Transverse colon (tissue), 4 donors: ENCODE results near the gene BPIFB2. TPM values are rescaled to one million over a fixed set of nuclear protein-coding genes. Genes with fewer than 3 reads are reported as not detected.

Experiments
- DNase-seq: peaks from one replicate; pipeline ENCODE4 v3.0.0-alpha.2; 2019
- H3K27ac ChIP-seq, 4 donors: fragments of 200-600 bp; sonication (generic); 2 replicates each; pipeline ENCODE4 v1.5.1; 2016 to 2018; ENCODE audit warnings: inconsistent platforms in 4 of 4
- H3K27me3 ChIP-seq: fragments of 200-600 bp; sonication (generic); 2 replicates; pipeline ENCODE4 v1.5.1; 2017; ENCODE audit warnings: inconsistent platforms
- H3K36me3 ChIP-seq, 4 donors: fragments of 200-600 bp; sonication (generic); 2 replicates each; pipeline ENCODE4 v1.5.1; 2017 to 2019; ENCODE audit warnings: inconsistent platforms in 4 of 4
- H3K4me1 ChIP-seq, 4 donors: fragments of 200-600 bp; sonication (generic); 2 replicates each; pipeline ENCODE4 v1.5.1; 2017 to 2020; ENCODE audit warnings: inconsistent platforms in 4 of 4
- H3K4me3 ChIP-seq, 4 donors: fragments of 200-600 bp; sonication (generic); 1 replicate in 1 of 4; 2 replicates in 3 of 4; pipeline versions ENCODE4 v1.5.1 to v1.6.1; 2017 to 2019; ENCODE audit warnings: inconsistent platforms in 4 of 4
- H3K9me3 ChIP-seq, 2 donors: fragments of 200-600 bp; sonication (generic); 2 replicates each; pipeline ENCODE4 v1.5.1; 2017 to 2019; ENCODE audit warnings: inconsistent platforms in 2 of 2
- CTCF ChIP-seq, 5 experiments: fragments of 200-600 bp in 3 of 5; fragments of 450-650 bp in 2 of 5; sonication (generic) in 3 of 5; IDR thresholded peaks; 1 replicate in 2 of 5; 2 replicates in 3 of 5; pipeline ENCODE4 v1.5.1; 2016 to 2017; ENCODE audit warnings: antibody characterized with exemption in 5 of 5, inconsistent platforms in 3 of 5, mild to moderate bottlenecking in 2 of 5, moderate library complexity in 1 of 5
- EP300 ChIP-seq: sonication (generic); formaldehyde crosslinking; IDR thresholded peaks from one replicate; pipeline ENCODE4 v1.6.1; 2017; ENCODE audit warnings: antibody characterized with exemption, low read depth
- POLR2A ChIP-seq: fragments of 450-650 bp; IDR thresholded peaks from one replicate; pipeline ENCODE4 v1.6.1; 2016; ENCODE audit warnings: antibody characterized with exemption, mild to moderate bottlenecking, moderate library complexity
- POLR2AphosphoS5 ChIP-seq, 3 donors: sonication (generic); formaldehyde crosslinking; IDR thresholded peaks; one replicate each; pipeline ENCODE4 v1.6.1; 2016; ENCODE audit warnings: antibody characterized with exemption in 3 of 3
- WGBS, 2 donors: methylation state at CpG; one replicate each; pipeline ENCODE4 v1.1.5; 2018; ENCODE audit warnings: low coverage in 1 of 2; 5-methylcytosine and 5-hydroxymethylcytosine counted together
- in situ Hi-C, 4 donors: fragments of 200-750 bp; cut with MboI; loops; one replicate each; pipeline versions ENCODE4 v1.15.0 to v1.15.1; 2017; ENCODE audit warnings: low sequenced_read_pairs in 3 of 4, low pct_ligation_motif_present in 1 of 4, low pct_unique_long_range_greater_than_20kb in 1 of 4
- intact Hi-C: fragments of 100-400 bp; cut with DNase I; formaldehyde crosslinking; loops from one replicate; pipeline ENCODE4 v1.15.1; 2023; ENCODE audit warnings: low total_unique reads
- total RNA-seq, 4 donors: library from RNA; depleted of rRNA; stranded (reverse); fragments of >200 nt; gene quantifications; one replicate each; pipeline ENCODE4 v1.1.0, GENCODE V29; 2016

Gene BPIFB2
- total RNA-seq, 4 donors from 2014 or later = not detected

GRCh38 chr20:33059136-33059535 is 51.6 kb downstream of the BPIFB2 start:
- Histone ChIP-seq H3K4me1 (no peaks in the 10 kb centered on the region), H3K27me3 (no peaks in the 10 kb centered on the region), H3K9me3 (no peaks in the 10 kb centered on the region), H3K27ac (no peak overlapping the region), H3K4me3 (no peak overlapping the region), H3K36me3 (no peaks in the 10 kb centered on the region)
- in situ Hi-C loops (no loop called here), intact Hi-C loops (no loop called here)
- DNase-seq = no peak
- WGBS, 2 donors = 81% methylated on average over 7 of the region's 7 CpGs; no CpG with 5 or more reads in 1 of the 2 donors
- TF ChIP-seq POLR2AphosphoS5 (IDR thresholded peaks at IDR 0.05) = no peak

- intact Hi-C loops = no loop called here
- 85% methylated on average over 22 of the region's 22 CpGs; no CpG with 5 or more reads in 1 of the 2 donors for WGBS, 2 donors
These were observed 52.4 kb downstream of the BPIFB2 start for GRCh38 chr20:33059741-33060390.

GRCh38 chr20:33061658-33062028 is 54.1 kb downstream of the BPIFB2 start:
- H3K4me1 ChIP-seq = no peaks in the 10 kb centered on the region
- WGBS, 2 donors = 85% methylated on average over 14 of the region's 14 CpGs; no CpG with 5 or more reads in 1 of the 2 donors
- DNase-seq = no peak
- no peaks in the 10 kb centered on the region for H3K9me3 ChIP-seq
- no peaks in the 10 kb centered on the region for H3K36me3 ChIP-seq
- TF ChIP-seq CTCF (IDR thresholded peaks at IDR 0.05) = no peak
- TF ChIP-seq POLR2AphosphoS5 (IDR thresholded peaks at IDR 0.05) = no peak
- no peak for TF ChIP-seq EP300
- TF ChIP-seq POLR2A = no peak
- H3K4me3 ChIP-seq = no peak overlapping the region
- H3K27me3 ChIP-seq = no peaks in the 10 kb centered on the region
- intact Hi-C loops (no loop called here), in situ Hi-C loops (no loop called here)
- no peak overlapping the region for H3K27ac ChIP-seq

More at GRCh38 chr20:33059741-33060390, 52.4 kb downstream of the BPIFB2 start:
- no peaks in the 10 kb centered on the region for H3K4me1 ChIP-seq
- no peak overlapping the region for H3K4me3 ChIP-seq
- no peaks in the 10 kb centered on the region for H3K9me3 ChIP-seq
- H3K36me3 ChIP-seq = no peaks in the 10 kb centered on the region
- H3K27me3 ChIP-seq = no peaks in the 10 kb centered on the region
- in situ Hi-C loops = no loop called here
- TF ChIP-seq EP300 = no peak
- TF ChIP-seq POLR2AphosphoS5 (IDR thresholded peaks at IDR 0.05) = no peak
- no peak for TF ChIP-seq POLR2A
- no peak for TF ChIP-seq CTCF (IDR thresholded peaks at IDR 0.05)
- H3K27ac ChIP-seq = no peak overlapping the region
- no peak for DNase-seq

GRCh38 chr20:33062105-33062824 is 54.8 kb downstream of the BPIFB2 start:
- intact Hi-C loops = no loop called here
- TF ChIP-seq CTCF (IDR thresholded peaks at IDR 0.05) = no peak
- no peak for TF ChIP-seq EP300
- TF ChIP-seq POLR2A = no peak
- TF ChIP-seq POLR2AphosphoS5 (IDR thresholded peaks at IDR 0.05) = no peak
- Histone ChIP-seq H3K27ac (no peak overlapping the region), H3K4me3 (no peak overlapping the region), H3K36me3 (no peaks in the 10 kb centered on the region), H3K9me3 (no peaks in the 10 kb centered on the region), H3K4me1 (no peaks in the 10 kb centered on the region), H3K27me3 (no peaks in the 10 kb centered on the region)
- in situ Hi-C loops = no loop called here
- no peak for DNase-seq
- WGBS, 2 donors = 59 to 78% methylated on average over 1 to 9 of the region's 9 CpGs
